CD4-positive, alpha-beta T cell (primary cell): ENCODE data around the gene CLBA1. TPM values are rescaled to one million over a fixed set of nuclear protein-coding genes. Genes with fewer than 3 reads are reported as not detected.

Experiments
- ATAC-seq: fragments of 200-7000 bp; cut with Tn5 transposase; one replicate; pipeline ENCODE4 v1.10.0; 2022; ENCODE audit warnings: mild to moderate bottlenecking; ENCODE audit not compliant: poor library complexity
- CTCF ChIA-PET: fragments of 350-600 bp; sonication (Branson Sonifier 250); formaldehyde crosslinking; loops from one replicate; lab custom pipeline; 2021; ENCODE audit warnings: antibody characterized with exemption, inconsistent platforms; lab: Charles Lee
- POLR2A ChIA-PET: fragments of 350-600 bp; sonication (Branson Sonifier 250); formaldehyde crosslinking; loops from one replicate; lab custom pipeline; 2021; ENCODE audit warnings: antibody characterized with exemption, inconsistent platforms; lab: Charles Lee
- DNase-seq, 14 experiments: peaks; one replicate each; pipeline ENCODE4 v3.0.0-alpha.2; 2013 to 2020; ENCODE audit warnings: mixed read lengths in 2 of 14
- H3K27ac ChIP-seq, 2 donors: one replicate each; pipeline versions ENCODE4 v1.5.1 to v1.7.0; 2013; ENCODE audit warnings: low read length in 2 of 2, low read depth in 1 of 2, mild to moderate bottlenecking in 1 of 2
- H3K27me3 ChIP-seq, 2 experiments: 1 replicate in 1 of 2; 2 replicates in 1 of 2; pipeline versions ENCODE4 v1.6.1 to v1.7.0; 2013; ENCODE audit warnings: low read length in 2 of 2, control low read depth in 1 of 2, mild to moderate bottlenecking in 1 of 2, moderate library complexity in 1 of 2; ENCODE audit not compliant: insufficient read depth in 2 of 2, control insufficient read depth in 1 of 2
- H3K36me3 ChIP-seq: one replicate; pipeline ENCODE4 v1.6.1; 2013; ENCODE audit warnings: low read length, control low read depth; ENCODE audit not compliant: insufficient read depth
- H3K4me1 ChIP-seq: one replicate; pipeline ENCODE4 v1.6.1; 2013; ENCODE audit warnings: low read length, control low read depth; ENCODE audit not compliant: insufficient read depth
- H3K4me3 ChIP-seq: one replicate; pipeline ENCODE4 v1.5.1; 2013; ENCODE audit warnings: mild to moderate bottlenecking, low read length, moderate library complexity
- H3K9me3 ChIP-seq, 2 experiments: 1 replicate in 1 of 2; 2 replicates in 1 of 2; pipeline versions ENCODE4 v1.6.1 to v1.7.0; 2013; ENCODE audit warnings: low read length in 2 of 2, mild to moderate bottlenecking in 2 of 2, control low read depth in 1 of 2, moderate library complexity in 1 of 2; ENCODE audit not compliant: control insufficient read depth in 1 of 2, insufficient read depth in 1 of 2
- H3K27ac Mint-ChIP-seq: one replicate; pipeline ENCODE4 v1.8.0; 2020; ENCODE audit warnings: mixed read lengths
- H3K27me3 Mint-ChIP-seq: one replicate; pipeline ENCODE4 v1.8.0; 2021; ENCODE audit warnings: mixed read lengths
- H3K36me3 Mint-ChIP-seq: one replicate; pipeline ENCODE4 v1.8.0; 2021; ENCODE audit warnings: low read depth, mixed read lengths
- H3K4me1 Mint-ChIP-seq: one replicate; pipeline ENCODE4 v1.8.0; 2021; ENCODE audit warnings: low read depth, mixed read lengths
- H3K4me3 Mint-ChIP-seq: one replicate; pipeline ENCODE4 v1.8.0; 2020; ENCODE audit warnings: mild to moderate bottlenecking, mixed read lengths
- H3K9me3 Mint-ChIP-seq: one replicate; pipeline ENCODE4 v1.8.0; 2020; ENCODE audit warnings: mixed read lengths
- CTCF ChIP-seq: fragments of 200-600 bp; IDR thresholded peaks from one replicate; pipeline ENCODE4 v1.8.0; 2022; ENCODE audit warnings: antibody characterized with exemption, mild to moderate bottlenecking
- intact Hi-C, 2 experiments: fragments of 100-400 bp; cut with DNase I in 1 of 2; cut with micrococcal nuclease in 1 of 2; formaldehyde crosslinking; loops; one replicate each; pipeline versions ENCODE4 v1.15.1 to v1.9.0; 2023 to 2025; cut with DNase I, micrococcal nuclease
- total RNA-seq, 174 experiments: library from RNA in 2 of 174; stranded (reverse) in 2 of 174; gene quantifications; one replicate each; pipeline ENCODE4 v1.2.3 and lab custom pipeline; 2021 to 2026

Gene CLBA1
- total RNA-seq, 2 experiments from 2014 or later: 1.7 to 1.8 TPM

- no peak for DNase-seq
- Histone ChIP-seq H3K4me3 (no peak overlapping the region), H3K9me3 (no peaks in the 10 kb centered on the region), H3K36me3 (no peaks in the 10 kb centered on the region), H3K4me1 (no peaks in the 10 kb centered on the region), H3K27ac (no peak overlapping the region), H3K27me3 (no peaks in the 10 kb centered on the region)
- H3K27ac Mint-ChIP-seq: no peak overlapping the region
- ChIA-PET CTCF (interaction anchor here (1.4 to 1.6 kb wide), 2 partner anchors 46 to 91 kb away, joined by 3 to 5 read pairs; no protein-coding TSS in a partner anchor), POLR2A (no interaction called here)
- TF ChIP-seq CTCF: no peak
- no peak overlapping the region for H3K4me3 Mint-ChIP-seq
- ATAC-seq: no peak
- no peaks in the 10 kb centered on the region for H3K9me3 Mint-ChIP-seq
- H3K36me3 Mint-ChIP-seq: no peaks in the 10 kb centered on the region
- intact Hi-C loops: no loop called here
- no peaks in the 10 kb centered on the region for H3K4me1 Mint-ChIP-seq
- no peaks in the 10 kb centered on the region for H3K27me3 Mint-ChIP-seq
Observed at GRCh38 chr14:104999361-104999760, 13.8 kb downstream of the CLBA1 start.

- H3K27me3 Mint-ChIP-seq: no peaks in the 10 kb centered on the region
- ChIA-PET POLR2A (no interaction called here), CTCF (no interaction called here)
- no peaks in the 10 kb centered on the region for H3K27me3 ChIP-seq
- no peak overlapping the region for H3K4me3 ChIP-seq
- ATAC-seq: no peak
- no peak overlapping the region for H3K27ac Mint-ChIP-seq
- no peaks in the 10 kb centered on the region for H3K4me1 ChIP-seq
- peaks cover 23% of the 10 kb centered on the region for H3K36me3 ChIP-seq
- peaks cover 13% of the 10 kb centered on the region for H3K36me3 Mint-ChIP-seq
- no peaks in the 10 kb centered on the region for H3K9me3 ChIP-seq
- no peaks in the 10 kb centered on the region for H3K9me3 Mint-ChIP-seq
- no peak overlapping the region for H3K4me3 Mint-ChIP-seq
- intact Hi-C loops: no loop called here
- no peak for DNase-seq
- TF ChIP-seq CTCF: no peak
- no peaks in the 10 kb centered on the region for H3K4me1 Mint-ChIP-seq
- H3K27ac ChIP-seq: no peak overlapping the region
Observed at GRCh38 chr14:105005329-105005928, 19.8 kb downstream of the CLBA1 start.

- ATAC-seq (no peak), DNase-seq (no peak)
- intact Hi-C loops: no loop called here
- peaks cover 13% of the 10 kb centered on the region for H3K36me3 Mint-ChIP-seq
- ChIA-PET CTCF (interaction anchor here (0.5 kb wide), 1 partner anchor 122 kb away, joined by 3 read pairs; no protein-coding TSS in a partner anchor), POLR2A (no interaction called here)
- no peaks in the 10 kb centered on the region for H3K9me3 Mint-ChIP-seq
- no peak overlapping the region for H3K4me3 Mint-ChIP-seq
- H3K4me1 ChIP-seq: no peaks in the 10 kb centered on the region
- TF ChIP-seq CTCF: no peak
- peaks cover 29% of the 10 kb centered on the region for H3K36me3 ChIP-seq
- H3K9me3 ChIP-seq: no peaks in the 10 kb centered on the region
- H3K4me1 Mint-ChIP-seq: no peaks in the 10 kb centered on the region
- H3K27me3 Mint-ChIP-seq: no peaks in the 10 kb centered on the region
- H3K27me3 ChIP-seq: no peaks in the 10 kb centered on the region
- no peak overlapping the region for H3K4me3 ChIP-seq
- no peak overlapping the region for H3K27ac ChIP-seq
- H3K27ac Mint-ChIP-seq: no peak overlapping the region
Observed at GRCh38 chr14:105005929-105006830, 20.6 kb downstream of the CLBA1 start.
